AG08395 (cell line): ENCODE results near the gene SLC25A41.
"Not testable (repeated sequence)": the region's sequence is repeated elsewhere in the genome, so short reads cannot be mapped to it uniquely, and the experiment has no call there.

ENCODE experiments used
- DNase-seq: peaks from one replicate; pipeline ENCODE4 v3.0.0; 2012; ENCODE audit warnings: mixed read lengths, low spot score

SLC25A41 gene

GRCh38 chr19:6412061-6412446, 21.5 kb downstream of the SLC25A41 start:
- no peak for DNase-seq

- DNase-seq = no peak
Measured at GRCh38 chr19:6409346-6409745, 24.2 kb downstream of the SLC25A41 start.

- no peak for DNase-seq
Measured at GRCh38 chr19:6406401-6406800, 27.2 kb downstream of the SLC25A41 start.

GRCh38 chr19:6402837-6403608, 30.5 kb downstream of the SLC25A41 start:
- peak; percentile 51 for DNase-seq

GRCh38 chr19:6402058-6402457, 31.5 kb downstream of the SLC25A41 start:
- DNase-seq = no peak

GRCh38 chr19:6400062-6400944, 33.3 kb downstream of the SLC25A41 start:
- DNase-seq = not testable (repeated sequence)

GRCh38 chr19:6396305-6396704, 37.3 kb downstream of the SLC25A41 start:
- DNase-seq = no peak

- no peak for DNase-seq
Measured at GRCh38 chr19:6394831-6395230, 38.7 kb downstream of the SLC25A41 start.

- no peak for DNase-seq
Measured at GRCh38 chr19:6393983-6394412, 39.6 kb downstream of the SLC25A41 start.

- peak; percentile 100 for DNase-seq
Measured at GRCh38 chr19:6393074-6393982, 40.2 kb downstream of the SLC25A41 start, which contains the start of gene GTF2F1. Gene GTF2F1, minus strand, starts transcription at chr19:6393164. Its CDS starts 169 bp downstream, at chr19:6392995.

GRCh38 chr19:6392221-6393073, 41.1 kb downstream of the SLC25A41 start:
- no peak for DNase-seq

GRCh38 chr19:6387372-6387771, 46.2 kb downstream of the SLC25A41 start:
- DNase-seq = no peak

- no peak for DNase-seq
Measured at GRCh38 chr19:6384381-6384780, 49.2 kb downstream of the SLC25A41 start.

GRCh38 chr19:6383188-6383587, 50.4 kb downstream of the SLC25A41 start:
- DNase-seq = no peak

GRCh38 chr19:6381030-6381750, 52.4 kb downstream of the SLC25A41 start:
- no peak for DNase-seq

- no peak for DNase-seq
Measured at GRCh38 chr19:6379744-6380143, 53.8 kb downstream of the SLC25A41 start.

GRCh38 chr19:6378486-6378885, 55.1 kb downstream of the SLC25A41 start:
- no peak for DNase-seq

GRCh38 chr19:6378041-6378440, 55.5 kb downstream of the SLC25A41 start:
- DNase-seq = peak; percentile 54

- no peak for DNase-seq
Measured at GRCh38 chr19:6376512-6377190, 56.9 kb downstream of the SLC25A41 start.
